Natural killer cell (primary cell): ENCODE measurements around the gene FRMD4A. TPM values are rescaled to one million over a fixed set of nuclear protein-coding genes. Genes with fewer than 3 reads are reported as not detected.
A peak's percentile ranks its signal among the peaks of the same experiment; 100 is the strongest.

Experiments used
- ATAC-seq, 3 donors: fragments of 150-1000 bp in 2 of 3; fragments of 200-7000 bp in 1 of 3; cut with Tn5 transposase; 1 replicate in 1 of 3; 2 replicates in 2 of 3; pipeline ENCODE4 v1.10.0; 2021; ENCODE audit warnings: mild to moderate bottlenecking in 2 of 3, moderate library complexity in 2 of 3
- DNase-seq, 2 donors: peaks; one replicate each; pipeline versions ENCODE4 v3.0.0 to v3.0.0-alpha.2; 2013 to 2021; ENCODE audit warnings: mixed read lengths in 1 of 2
- H3K27ac ChIP-seq: one replicate; pipeline ENCODE4 v1.5.1; 2013; ENCODE audit warnings: mild to moderate bottlenecking, low read length
- H3K27me3 ChIP-seq: one replicate; pipeline ENCODE4 v1.6.1; 2013; ENCODE audit warnings: low read length; ENCODE audit not compliant: control insufficient read depth, insufficient read depth
- H3K36me3 ChIP-seq: one replicate; pipeline ENCODE4 v1.6.1; 2013; ENCODE audit warnings: low read length; ENCODE audit not compliant: control insufficient read depth, insufficient read depth
- H3K4me1 ChIP-seq: one replicate; pipeline ENCODE4 v1.6.1; 2013; ENCODE audit warnings: low read length; ENCODE audit not compliant: control insufficient read depth, insufficient read depth
- H3K4me3 ChIP-seq: one replicate; pipeline ENCODE4 v1.5.1; 2013; ENCODE audit warnings: low read length
- H3K9me3 ChIP-seq: one replicate; pipeline ENCODE4 v1.6.1; 2013; ENCODE audit warnings: low read length; ENCODE audit not compliant: control insufficient read depth, insufficient read depth
- H3K27ac Mint-ChIP-seq, 2 donors: one replicate each; pipeline ENCODE4 v1.8.0; 2022; ENCODE audit warnings: mild to moderate bottlenecking in 2 of 2, mixed read lengths in 2 of 2, moderate library complexity in 1 of 2
- H3K27me3 Mint-ChIP-seq, 2 donors: one replicate each; pipeline ENCODE4 v1.8.0; 2022; ENCODE audit warnings: low read depth in 2 of 2, mixed read lengths in 2 of 2
- H3K36me3 Mint-ChIP-seq: one replicate; pipeline ENCODE4 v1.8.0; 2022; ENCODE audit warnings: mixed read lengths
- H3K4me1 Mint-ChIP-seq, 2 donors: one replicate each; pipeline ENCODE4 v1.8.0; 2022; ENCODE audit warnings: mixed read lengths in 2 of 2
- H3K4me3 Mint-ChIP-seq: one replicate; pipeline ENCODE4 v1.8.0; 2022; ENCODE audit warnings: mild to moderate bottlenecking, moderate library complexity, mixed read lengths
- H3K9me3 Mint-ChIP-seq, 2 donors: one replicate each; pipeline ENCODE4 v1.8.0; 2022; ENCODE audit warnings: mixed read lengths in 2 of 2
- CTCF ChIP-seq: fragments of 200-600 bp; IDR thresholded peaks from one replicate; pipeline ENCODE4 v1.8.0; 2022; ENCODE audit warnings: antibody characterized with exemption
- WGBS: methylation state at CpG from one replicate; pipeline ENCODE4 v1.1.7; 2013; ENCODE audit warnings: missing lambda C conversion rate; ENCODE audit not compliant: insufficient coverage; 5-methylcytosine and 5-hydroxymethylcytosine counted together
- intact Hi-C: fragments of 100-400 bp; cut with micrococcal nuclease; formaldehyde crosslinking; loops from one replicate; pipeline ENCODE4 v1.14.2; 2022
- total RNA-seq, 4 donors: library from RNA; stranded (reverse); fragments of 120-200 nt in 1 of 4; gene quantifications; one replicate each; pipeline versions ENCODE4 v1.2.3 to v1.2.4, GENCODE V29; 2013 to 2022

FRMD4A gene
- total RNA-seq, 3 donors from 2014 or later (not counting 1 experiment from before 2014, with no cell fraction given) = 0.36 to 0.38 TPM; not detected in 1

- Mint-ChIP-seq H3K4me3 (no peak overlapping the region), H3K36me3 (no peaks in the 10 kb centered on the region), H3K27ac (no peak overlapping the region), H3K27me3 (peaks cover 5 to 6% of the 10 kb centered on the region in 2 donors), H3K9me3 (peaks cover 0 to 2% of the 10 kb centered on the region in 2 donors), H3K4me1 (no peaks in the 10 kb centered on the region)
- Histone ChIP-seq H3K4me1 (no peaks in the 10 kb centered on the region), H3K9me3 (no peaks in the 10 kb centered on the region), H3K36me3 (no peaks in the 10 kb centered on the region), H3K27me3 (no peaks in the 10 kb centered on the region), H3K4me3 (no peak overlapping the region), H3K27ac (no peak overlapping the region)
- no peak for ATAC-seq
- no peak for TF ChIP-seq CTCF
- DNase-seq = no peak
- intact Hi-C loops = no loop called here
- 92% methylated on average over 8 of the region's 8 CpGs for WGBS
Observed at GRCh38 chr10:14102056-14102455, 228.7 kb downstream of the FRMD4A start.

DNA sequence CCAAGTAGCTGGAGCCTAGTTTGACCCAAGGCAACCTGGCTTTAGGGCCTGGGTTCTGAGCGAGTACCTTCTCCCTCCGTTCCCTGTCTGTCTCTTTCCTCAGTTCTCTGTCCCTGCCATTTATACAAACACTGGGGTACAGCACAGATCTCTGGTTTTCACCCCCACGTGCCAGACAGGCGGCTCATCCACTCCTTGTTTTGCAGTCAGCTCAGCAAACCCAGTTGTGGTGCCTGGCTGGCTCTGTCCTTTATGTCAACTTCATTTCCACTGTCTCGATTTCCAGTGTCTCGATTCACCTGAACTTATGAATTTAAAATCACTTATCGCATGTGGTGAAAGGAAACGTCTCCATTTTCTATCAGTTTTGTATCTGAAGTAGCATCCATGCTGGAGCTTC lies 230.8 kb downstream of the FRMD4A start:
- H3K4me1 ChIP-seq = no peaks in the 10 kb centered on the region
- Mint-ChIP-seq H3K4me3 (no peak overlapping the region), H3K4me1 (no peaks in the 10 kb centered on the region), H3K27me3 (peaks cover 0 to 5% of the 10 kb centered on the region in 2 donors), H3K27ac (no peak overlapping the region), H3K36me3 (no peaks in the 10 kb centered on the region), H3K9me3 (no peaks in the 10 kb centered on the region)
- no peaks in the 10 kb centered on the region for H3K36me3 ChIP-seq
- DNase-seq (no peak), ATAC-seq (no peak)
- H3K4me3 ChIP-seq = no peak overlapping the region
- intact Hi-C loops = no loop called here
- 83% methylated on average over 8 of the region's 8 CpGs for WGBS
- H3K9me3 ChIP-seq = no peaks in the 10 kb centered on the region
- TF ChIP-seq CTCF = no peak
- H3K27ac ChIP-seq = no peak overlapping the region
- no peaks in the 10 kb centered on the region for H3K27me3 ChIP-seq

GRCh38 chr10:14093730-14094484 lies 236.8 kb downstream of the FRMD4A start:
- Histone ChIP-seq H3K36me3 (no peaks in the 10 kb centered on the region), H3K27ac (no peak overlapping the region), H3K9me3 (no peaks in the 10 kb centered on the region), H3K27me3 (no peaks in the 10 kb centered on the region), H3K4me3 (no peak overlapping the region), H3K4me1 (no peaks in the 10 kb centered on the region)
- 84% methylated on average over 14 of the region's 14 CpGs for WGBS
- Mint-ChIP-seq H3K4me1 (no peaks in the 10 kb centered on the region), H3K27me3 (no peaks in the 10 kb centered on the region), H3K27ac (no peak overlapping the region), H3K36me3 (no peaks in the 10 kb centered on the region), H3K4me3 (no peak overlapping the region), H3K9me3 (no peaks in the 10 kb centered on the region)
- TF ChIP-seq CTCF = no peak
- intact Hi-C loops = no loop called here
- no peak for ATAC-seq
- peak in 1 of 2 donors; percentile 28 for DNase-seq

DNA sequence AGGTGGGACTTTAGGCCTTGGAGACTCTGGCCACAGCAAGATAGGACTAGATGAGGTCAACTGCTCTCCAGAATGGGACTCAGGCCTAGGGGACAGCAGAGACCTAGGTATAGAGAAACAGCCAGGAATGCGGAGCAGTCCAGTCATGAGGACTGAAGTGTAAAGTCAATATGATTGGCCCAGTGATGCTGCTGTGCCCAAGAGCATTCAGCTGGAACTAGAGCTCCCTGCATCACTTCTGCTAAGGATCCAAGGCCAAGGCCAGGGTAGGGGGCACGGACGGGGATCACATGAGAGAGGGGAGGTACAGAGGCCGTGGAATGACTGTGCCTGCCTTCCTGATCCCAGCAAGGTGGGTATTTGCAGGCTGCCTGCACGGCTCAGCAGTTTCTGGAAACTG lies 237.9 kb downstream of the FRMD4A start:
- TF ChIP-seq CTCF = no peak
- WGBS = 85% methylated on average over 5 of the region's 5 CpGs
- H3K4me1 Mint-ChIP-seq = no peaks in the 10 kb centered on the region
- no peak overlapping the region for H3K27ac Mint-ChIP-seq
- H3K27me3 Mint-ChIP-seq = no peaks in the 10 kb centered on the region
- ATAC-seq (no peak), DNase-seq (no peak)
- H3K4me1 ChIP-seq = no peaks in the 10 kb centered on the region
- intact Hi-C loops = no loop called here
- no peak overlapping the region for H3K27ac ChIP-seq
- H3K9me3 ChIP-seq = no peaks in the 10 kb centered on the region
- H3K36me3 Mint-ChIP-seq = no peaks in the 10 kb centered on the region
- no peaks in the 10 kb centered on the region for H3K36me3 ChIP-seq
- H3K4me3 Mint-ChIP-seq = no peak overlapping the region
- H3K27me3 ChIP-seq = no peaks in the 10 kb centered on the region
- no peak overlapping the region for H3K4me3 ChIP-seq
- no peaks in the 10 kb centered on the region for H3K9me3 Mint-ChIP-seq
